OCI-LY3 (cell line): ENCODE data around the gene KRTAP3-1.
"Not testable (repeated sequence)": the region's sequence is repeated elsewhere in the genome, so short reads cannot be mapped to it uniquely, and the experiment has no call there.

ENCODE experiments used
- H2AFZ ChIP-seq: fragments of 200-600, 300-600 bp; shearing (Covaris generic); 2 replicates; pipeline ENCODE4 v1.6.0; 2014; ENCODE audit warnings: antibody characterized with exemption, low read depth, low read length
- H3K27ac ChIP-seq: fragments of 200-600, 300-600 bp; sonication (generic); 2 replicates; pipeline ENCODE4 v1.5.1; 2014; ENCODE audit warnings: mild to moderate bottlenecking, low read length, moderate library complexity, mixed read lengths
- H3K27me3 ChIP-seq: fragments of 200-600, 300-600 bp; sonication (generic); 2 replicates; pipeline ENCODE4 v1.6.1; 2014; ENCODE audit warnings: low read depth, low read length, mixed read lengths
- H3K36me3 ChIP-seq: fragments of 200-600, 300-600 bp; sonication (generic); replicated peaks from 2 replicates; pipeline ENCODE3; 2014; ENCODE audit warnings: low read depth, low read length, mixed read lengths
- H3K4me1 ChIP-seq: fragments of 300-600, 200-600 bp; sonication (generic); 2 replicates; pipeline ENCODE4 v1.6.1; 2014; ENCODE audit warnings: low read length, mixed read lengths
- H3K4me2 ChIP-seq: fragments of 200-600, 300-600 bp; sonication (generic); 2 replicates; pipeline ENCODE4 v1.6.1; 2014; ENCODE audit warnings: low read length, mixed read lengths
- H3K4me3 ChIP-seq: fragments of 300-600, 200-600 bp; sonication (generic); 2 replicates; pipeline ENCODE4 v1.5.1; 2014; ENCODE audit warnings: antibody characterized with exemption, mild to moderate bottlenecking, low read length, moderate library complexity
- H3K79me2 ChIP-seq: fragments of 300-600, 200-600 bp; shearing (Covaris generic); 2 replicates; pipeline ENCODE4 v1.6.1; 2014; ENCODE audit warnings: mild to moderate bottlenecking, low read length, mixed read lengths
- H3K9ac ChIP-seq: fragments of 300-600, 200-600 bp; shearing (Covaris generic); 2 replicates; pipeline ENCODE4 v1.6.0; 2014; ENCODE audit warnings: mild to moderate bottlenecking, low read length, moderate library complexity
- H3K9me3 ChIP-seq: fragments of 200-600, 300-600 bp; shearing (Covaris generic); 2 replicates; pipeline ENCODE4 v1.6.1; 2014; ENCODE audit warnings: low read length, mixed read lengths; ENCODE audit not compliant: insufficient read depth
- H4K20me1 ChIP-seq: fragments of 200-600, 300-600 bp; sonication (generic); 2 replicates; pipeline ENCODE4 v1.6.1; 2016; ENCODE audit warnings: low read length, mixed read lengths; ENCODE audit not compliant: insufficient read depth
- CTCF ChIP-seq: fragments of 200-600, 300-600 bp; sonication (generic); IDR thresholded peaks from 2 replicates; pipeline ENCODE4 v1.5.1; 2014; ENCODE audit warnings: antibody characterized with exemption, low read length, low read depth
- EZH2phosphoT487 ChIP-seq: fragments of 200-600 bp; shearing (Covaris generic); IDR thresholded peaks from 2 replicates; pipeline ENCODE4 v1.6.1; 2018; ENCODE audit warnings: antibody characterized with exemption, mixed run types, low read depth

KRTAP3-1 gene

GRCh38 chr17:41052566-41052965, 43.6 kb upstream of the KRTAP3-1 start:
- no peak for TF ChIP-seq CTCF
- Histone ChIP-seq H4K20me1 (no peaks in the 10 kb centered on the region), H2AFZ (no peak overlapping the region)

GRCh38 chr17:41049110-41049509, 40.2 kb upstream of the KRTAP3-1 start:
- H3K4me2 ChIP-seq, result no peak overlapping the region
- no peaks in the 10 kb centered on the region for H4K20me1 ChIP-seq
- H3K4me3 ChIP-seq, result no peak overlapping the region
- no peaks in the 10 kb centered on the region for H3K79me2 ChIP-seq
- H3K4me1 ChIP-seq, result no peaks in the 10 kb centered on the region
- no peak for TF ChIP-seq EZH2phosphoT487
- TF ChIP-seq CTCF, result no peak
- H3K9ac ChIP-seq, result no peak overlapping the region
- no peaks in the 10 kb centered on the region for H3K9me3 ChIP-seq
- peaks cover 6% of the 10 kb centered on the region; the same call in 1 of the 2 replicates for H3K27me3 ChIP-seq
- H3K27ac ChIP-seq, result no peak overlapping the region
- H3K36me3 ChIP-seq, result no peaks in the 10 kb centered on the region
- no peak overlapping the region for H2AFZ ChIP-seq

More at GRCh38 chr17:41052566-41052965, 43.6 kb upstream of the KRTAP3-1 start:
- Histone ChIP-seq H3K9me3 (no peaks in the 10 kb centered on the region), H3K27me3 (peaks cover 6% of the 10 kb centered on the region; the same call in 1 of the 2 replicates), H3K27ac (no peak overlapping the region), H3K36me3 (no peaks in the 10 kb centered on the region), H3K4me2 (no peak overlapping the region), H3K9ac (no peak overlapping the region), H3K4me3 (no peak overlapping the region), H3K79me2 (no peaks in the 10 kb centered on the region), H3K4me1 (no peaks in the 10 kb centered on the region)

GRCh38 chr17:41048441-41048840, 39.5 kb upstream of the KRTAP3-1 start:
- no peaks in the 10 kb centered on the region for H3K4me1 ChIP-seq
- H3K4me2 ChIP-seq, result no peak overlapping the region
- no peak overlapping the region for H3K27ac ChIP-seq
- no peaks in the 10 kb centered on the region for H4K20me1 ChIP-seq
- no peak overlapping the region for H3K4me3 ChIP-seq
- no peak overlapping the region for H2AFZ ChIP-seq
- H3K79me2 ChIP-seq, result no peaks in the 10 kb centered on the region
- H3K27me3 ChIP-seq, result peaks cover 3% of the 10 kb centered on the region; the same call in 1 of the 2 replicates
- H3K9me3 ChIP-seq, result no peaks in the 10 kb centered on the region
- no peak overlapping the region for H3K9ac ChIP-seq
- TF ChIP-seq CTCF (no peak), EZH2phosphoT487 (no peak)
- H3K36me3 ChIP-seq, result no peaks in the 10 kb centered on the region

GRCh38 chr17:41046735-41047465, 38.0 kb upstream of the KRTAP3-1 start, which contains the start of gene KRTAP2-1:
TSS of gene KRTAP2-1 (minus strand) at chr17:41047316. CDS start at chr17:41047267, 49 bp downstream.
- not testable (repeated sequence) for H3K4me1 ChIP-seq, H3K36me3 ChIP-seq, H3K27ac ChIP-seq, H3K4me2 ChIP-seq, H4K20me1 ChIP-seq, H3K9ac ChIP-seq, H3K4me3 ChIP-seq, H3K27me3 ChIP-seq, H3K79me2 ChIP-seq, H2AFZ ChIP-seq, H3K9me3 ChIP-seq
